GM18951 (cell line): Measurements from ENCODE around the gene HELLS.

ENCODE experiments used
- POLR2A ChIP-seq: IDR thresholded peaks from 4 replicates; pipeline ENCODE4 v1.6.1; 2011; ENCODE audit warnings: mild to moderate bottlenecking; ENCODE audit not compliant: insufficient read length, insufficient read depth; ENCODE audit errors: extremely low read depth
- in situ Hi-C: fragments of 300-500 bp; cut with MboI; formaldehyde crosslinking; loops from one replicate; pipeline ENCODE4 v1.12.0; 2022; ENCODE audit warnings: low sequenced_read_pairs, mixed read lengths, inconsistent platforms; ENCODE audit not compliant: unreplicated experiment

HELLS gene

GRCh38 chr10:94571081-94571480 is 25.5 kb downstream of the HELLS start:
- in situ Hi-C loops, result no loop called here
- TF ChIP-seq POLR2A, result no peak

GRCh38 chr10:94571528-94571927 is 25.9 kb downstream of the HELLS start:
- in situ Hi-C loops, result no loop called here
- no peak for TF ChIP-seq POLR2A

- TF ChIP-seq POLR2A, result no peak
- in situ Hi-C loops, result no loop called here
These were observed 33.2 kb downstream of the HELLS start for GRCh38 chr10:94578790-94579189.

- in situ Hi-C loops, result no loop called here
- TF ChIP-seq POLR2A, result no peak
These were observed 37.5 kb downstream of the HELLS start for GRCh38 chr10:94583124-94583523.

- no peak for TF ChIP-seq POLR2A
- in situ Hi-C loops, result no loop called here
These were observed 46.0 kb downstream of the HELLS start for GRCh38 chr10:94591461-94592205.

- TF ChIP-seq POLR2A, result no peak
These were observed 57.3 kb downstream of the HELLS start for GRCh38 chr10:94602729-94603515.

GRCh38 chr10:94607111-94607510 is 61.5 kb downstream of the HELLS start:
- TF ChIP-seq POLR2A, result no peak
- in situ Hi-C loops, result no loop called here

More at GRCh38 chr10:94602729-94603515, 57.3 kb downstream of the HELLS start:
- in situ Hi-C loops, result no loop called here

GRCh38 chr10:94608559-94608958 is 63.0 kb downstream of the HELLS start:
- in situ Hi-C loops, result no loop called here
- TF ChIP-seq POLR2A, result no peak

- in situ Hi-C loops, result no loop called here
- no peak for TF ChIP-seq POLR2A
These were observed 69.0 kb downstream of the HELLS start for GRCh38 chr10:94614558-94614957.

- TF ChIP-seq POLR2A, result no peak
- in situ Hi-C loops, result no loop called here
These were observed 71.9 kb downstream of the HELLS start for GRCh38 chr10:94617389-94617944.

- no peak for TF ChIP-seq POLR2A
- in situ Hi-C loops, result no loop called here
These were observed 77.1 kb downstream of the HELLS start for GRCh38 chr10:94622666-94623205.

GRCh38 chr10:94623572-94623971 is 78.0 kb downstream of the HELLS start:
- in situ Hi-C loops, result no loop called here
- no peak for TF ChIP-seq POLR2A

GRCh38 chr10:94626476-94626875 is 80.9 kb downstream of the HELLS start:
- TF ChIP-seq POLR2A, result no peak
- in situ Hi-C loops, result no loop called here
